Measurements from ENCODE around the gene ARFGEF3. TPM values are rescaled to one million over a fixed set of nuclear protein-coding genes. Genes with fewer than 3 reads are reported as not detected.

The ARFGEF3 gene
- total RNA-seq, 1 experiment from 2014 or later: 7.8 TPM

- Histone ChIP-seq H3F3A (ENCODE audit: low read length, unreplicated experiment) (no peaks in the 10 kb centered on the region), H3K9ac (ENCODE audit: low read length) (no peak overlapping the region), H3K4me3 (ENCODE audit: low read length) (no peak overlapping the region), H3K9me2 (replicated peaks; ENCODE audit: low read length) (0 out of 2 replicates have a peak, but pooled peaks cover 2% of the 10 kb centered on the region), H3K9me3 (ENCODE audit: low read length) (no peaks in the 10 kb centered on the region), H3K36me3 (ENCODE audit: low read depth, low read length) (no peaks in the 10 kb centered on the region), H3K4me1 (ENCODE audit: insufficient read depth, low read length) (peaks cover 4% of the 10 kb centered on the region; the same call in 1 of the 2 replicates), H3K4me2 (ENCODE audit: low read length) (no peak overlapping the region), H3K27me3 (ENCODE audit: low read length) (no peaks in the 10 kb centered on the region), H3K79me2 (ENCODE audit: low read length) (no peaks in the 10 kb centered on the region), H3K27ac (ENCODE audit: low read length) (no peak overlapping the region), H4K20me1 (ENCODE audit: low read length) (no peaks in the 10 kb centered on the region), H2AFZ (ENCODE audit: low read length) (no peak overlapping the region)
- intact Hi-C loops (cut with micrococcal nuclease): no loop called here
- ChIA-PET CTCF (interaction anchor here (0.6 kb wide), 1 partner anchor 45 kb away, joined by 3 read pairs; no protein-coding TSS in a partner anchor), POLR2A (ENCODE audit: unreplicated experiment) (interaction anchor here (0.6 kb wide), 1 partner anchor 161 kb away, joined by 3 read pairs; no protein-coding TSS in a partner anchor)
- BruUV-seq (replicated peaks): no TSS peak
- DNase-seq (no peak), ATAC-seq (no peak)
- no peak for TF ChIP-seq CTCF (conservative IDR thresholded peaks at IDR 0.05; ENCODE audit: low read depth, low read length)
Observed at GRCh38 chr6:138346302-138347195, 184.8 kb downstream of the ARFGEF3 start.

GRCh38 chr6:138347864-138348263, 186.1 kb downstream of the ARFGEF3 start:
- Histone ChIP-seq H3K9me2 (replicated peaks; ENCODE audit: low read length) (0 out of 2 replicates have a peak, but pooled peaks cover 2% of the 10 kb centered on the region), H2AFZ (ENCODE audit: low read length) (no peak overlapping the region), H3K79me2 (ENCODE audit: low read length) (no peaks in the 10 kb centered on the region), H3K27me3 (ENCODE audit: low read length) (no peaks in the 10 kb centered on the region), H3K4me3 (ENCODE audit: low read length) (no peak overlapping the region), H3K36me3 (ENCODE audit: low read depth, low read length) (no peaks in the 10 kb centered on the region), H3K9me3 (ENCODE audit: low read length) (no peaks in the 10 kb centered on the region), H3K4me1 (ENCODE audit: insufficient read depth, low read length) (peaks cover 4% of the 10 kb centered on the region; the same call in 1 of the 2 replicates), H3F3A (ENCODE audit: low read length, unreplicated experiment) (no peaks in the 10 kb centered on the region), H4K20me1 (ENCODE audit: low read length) (no peaks in the 10 kb centered on the region), H3K9ac (ENCODE audit: low read length) (no peak overlapping the region), H3K27ac (ENCODE audit: low read length) (no peak overlapping the region), H3K4me2 (ENCODE audit: low read length) (no peak overlapping the region)
- CTCF ChIA-PET: interaction anchor here (0.6 kb wide), 1 partner anchor 232 kb away, joined by 3 read pairs; no protein-coding TSS in a partner anchor
- BruUV-seq (replicated peaks): no TSS peak
- TF ChIP-seq EZH2phosphoT487 (IDR thresholded peaks at IDR 0.05; ENCODE audit: borderline replicate concordance, low read length) (no peak), CTCF (conservative IDR thresholded peaks at IDR 0.05; ENCODE audit: low read depth, low read length) (no peak), EZH2 (IDR thresholded peaks at IDR 0.05; ENCODE audit: low read length, unreplicated experiment) (no peak)
- POLR2A ChIA-PET (ENCODE audit: unreplicated experiment): no interaction called here
- intact Hi-C loops (cut with micrococcal nuclease): no loop called here
- no peak for ATAC-seq
- no peak for DNase-seq

GRCh38 chr6:138349891-138350290, 188.2 kb downstream of the ARFGEF3 start:
- DNase-seq (no peak), ATAC-seq (no peak)
- CTCF ChIA-PET: no interaction called here
- no peaks in the 10 kb centered on the region for H3K36me3 ChIP-seq (ENCODE audit: low read depth, low read length)
- H3K4me1 ChIP-seq (ENCODE audit: insufficient read depth, low read length): peaks cover 4% of the 10 kb centered on the region; the same call in 1 of the 2 replicates
- no peak overlapping the region for H3K9ac ChIP-seq (ENCODE audit: low read length)
- H3K27me3 ChIP-seq (ENCODE audit: low read length): no peaks in the 10 kb centered on the region
- H4K20me1 ChIP-seq (ENCODE audit: low read length): no peaks in the 10 kb centered on the region
- no peak for TF ChIP-seq CTCF (conservative IDR thresholded peaks at IDR 0.05; ENCODE audit: low read depth, low read length)
- no peak for TF ChIP-seq EZH2 (IDR thresholded peaks at IDR 0.05; ENCODE audit: low read length, unreplicated experiment)
- no peak for TF ChIP-seq EZH2phosphoT487 (IDR thresholded peaks at IDR 0.05; ENCODE audit: borderline replicate concordance, low read length)
- intact Hi-C loops (cut with micrococcal nuclease): no loop called here
- H3K4me2 ChIP-seq (ENCODE audit: low read length): no peak overlapping the region
- 0 out of 2 replicates have a peak, but pooled peaks cover 2% of the 10 kb centered on the region for H3K9me2 ChIP-seq (replicated peaks; ENCODE audit: low read length)
- H3K79me2 ChIP-seq (ENCODE audit: low read length): no peaks in the 10 kb centered on the region
- POLR2A ChIA-PET (ENCODE audit: unreplicated experiment): interaction anchor here (0.6 kb wide), 1 partner anchor 1027 kb away, joined by 3 read pairs; no protein-coding TSS in a partner anchor
- no peak overlapping the region for H3K4me3 ChIP-seq (ENCODE audit: low read length)
- no peak overlapping the region for H2AFZ ChIP-seq (ENCODE audit: low read length)
- no TSS peak for BruUV-seq (replicated peaks)
- no peaks in the 10 kb centered on the region for H3K9me3 ChIP-seq (ENCODE audit: low read length)
- H3F3A ChIP-seq (ENCODE audit: low read length, unreplicated experiment): no peaks in the 10 kb centered on the region
- no peak overlapping the region for H3K27ac ChIP-seq (ENCODE audit: low read length)
